T-cell (primary cell): ENCODE data around the gene PTPRO. TPM values are rescaled to one million over a fixed set of nuclear protein-coding genes. Genes with fewer than 3 reads are reported as not detected.

Experiments used
- ATAC-seq, 4 experiments: fragments of 200-7000 bp in 3 of 4; fragments of 150-1000 bp in 1 of 4; cut with Tn5 transposase; replicated peaks in 1 of 4; 1 replicate in 3 of 4; 2 replicates in 1 of 4; pipeline ENCODE4 v1.10.0; 2021; ENCODE audit warnings: moderate library complexity in 3 of 4, mild to moderate bottlenecking in 2 of 4, moderate number of reproducible peaks in 1 of 4
- CTCF ChIA-PET, 2 donors: fragments of 300-600 bp; sonication (Branson Sonifier 250); formaldehyde crosslinking; loops; one replicate each; lab custom pipeline; 2022; ENCODE audit warnings: antibody characterized with exemption in 2 of 2; lab: Charles Lee
- POLR2A ChIA-PET, 2 donors: fragments of 300-600 bp; sonication (Branson Sonifier 250); formaldehyde crosslinking; loops; one replicate each; lab custom pipeline; 2022; ENCODE audit warnings: antibody characterized with exemption in 2 of 2; lab: Charles Lee
- DNase-seq, 35 experiments: peaks; one replicate each; pipeline versions ENCODE4 v3.0.0 to v3.0.0-alpha.2; 2013 to 2023
- H3K27ac ChIP-seq: one replicate; pipeline ENCODE4 v1.5.1; 2013; ENCODE audit warnings: low read length
- H3K27me3 ChIP-seq, 2 experiments: replicated peaks in 1 of 2; 1 replicate in 1 of 2; 2 replicates in 1 of 2; pipeline versions ENCODE4 v1.6.1 to v1.7.0; 2013; ENCODE audit warnings: low read length in 1 of 2, mixed read lengths in 1 of 2; ENCODE audit not compliant: control insufficient read depth in 2 of 2, insufficient read depth in 2 of 2; ENCODE audit errors: extremely low read depth in 1 of 2
- H3K36me3 ChIP-seq, 2 donors: 1 replicate in 1 of 2; 2 replicates in 1 of 2; pipeline versions ENCODE4 v1.6.1 to v1.7.0; 2013; ENCODE audit warnings: low read length in 1 of 2; ENCODE audit not compliant: control insufficient read depth in 2 of 2, insufficient read depth in 1 of 2; ENCODE audit errors: extremely low read depth in 1 of 2
- H3K4me1 ChIP-seq, 2 experiments: 1 replicate in 1 of 2; 2 replicates in 1 of 2; pipeline versions ENCODE4 v1.6.1 to v1.7.0; 2013; ENCODE audit warnings: low read length in 2 of 2, mixed read lengths in 1 of 2; ENCODE audit not compliant: insufficient read depth in 2 of 2, control insufficient read depth in 1 of 2; ENCODE audit errors: extremely low read depth in 1 of 2
- H3K4me3 ChIP-seq, 2 donors: 1 replicate in 1 of 2; 2 replicates in 1 of 2; pipeline versions ENCODE4 v1.5.1 to v1.7.0; 2013; ENCODE audit warnings: mild to moderate bottlenecking in 2 of 2, low read length in 1 of 2, moderate library complexity in 1 of 2; ENCODE audit not compliant: control insufficient read depth in 1 of 2; ENCODE audit errors: extremely low read depth in 1 of 2
- H3K9me3 ChIP-seq: 2 replicates; pipeline ENCODE4 v1.7.0; 2013
- H3K27ac Mint-ChIP-seq, 2 donors: one replicate each; pipeline ENCODE4 v1.8.0; 2020 to 2021; ENCODE audit warnings: mild to moderate bottlenecking in 2 of 2, mixed read lengths in 2 of 2
- H3K27me3 Mint-ChIP-seq, 2 donors: one replicate each; pipeline ENCODE4 v1.8.0; 2021 to 2022; ENCODE audit warnings: mixed read lengths in 2 of 2
- H3K36me3 Mint-ChIP-seq: one replicate; pipeline ENCODE4 v1.8.0; 2021; ENCODE audit warnings: mixed read lengths
- H3K4me1 Mint-ChIP-seq, 3 donors: one replicate each; pipeline ENCODE4 v1.8.0; 2020 to 2022; ENCODE audit warnings: mixed read lengths in 3 of 3, mild to moderate bottlenecking in 1 of 3
- H3K4me3 Mint-ChIP-seq, 3 donors: one replicate each; pipeline ENCODE4 v1.8.0; 2020 to 2022; ENCODE audit warnings: mild to moderate bottlenecking in 3 of 3, mixed read lengths in 3 of 3, moderate library complexity in 3 of 3
- H3K9me3 Mint-ChIP-seq, 3 donors: one replicate each; pipeline ENCODE4 v1.8.0; 2020 to 2022; ENCODE audit warnings: mixed read lengths in 3 of 3
- WGBS: methylation state at CpG from one replicate; pipeline ENCODE4 v1.1.5; 2013; ENCODE audit warnings: missing lambda C conversion rate; ENCODE audit not compliant: insufficient coverage; 5-methylcytosine and 5-hydroxymethylcytosine counted together
- total RNA-seq, 35 experiments: library from RNA in 6 of 35; stranded (reverse) in 6 of 35; fragments of 120-200 nt in 1 of 35; gene quantifications; one replicate each; pipeline versions ENCODE4 v1.2.1 to v1.2.4 and lab custom pipeline; 2013 to 2026

The PTPRO gene
- total RNA-seq, 5 donors from 2014 or later (not counting 1 experiment from before 2014, with no cell fraction given) = 1.1 to 11.5 (median 6.3) TPM

DNA sequence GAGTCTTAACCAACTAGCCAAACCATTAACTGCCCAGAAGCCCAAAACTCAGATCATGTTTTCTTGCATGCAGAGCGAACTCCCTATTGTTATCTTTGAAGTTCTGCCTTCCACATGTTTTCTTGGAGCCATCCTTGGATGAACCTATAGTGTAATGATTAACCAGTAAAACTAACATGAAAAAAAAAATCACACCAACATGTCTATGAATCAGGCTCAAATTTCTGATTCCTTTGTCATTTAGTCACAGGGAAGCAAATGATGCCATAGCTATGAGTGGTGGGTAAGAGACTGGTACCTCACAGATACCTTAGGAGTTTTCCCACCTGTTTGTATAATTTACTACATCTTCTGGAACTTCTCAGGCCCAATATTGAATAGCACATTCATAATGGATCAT is 70.7 kb downstream of the PTPRO start:
- H3K27me3 ChIP-seq = no peaks in the 10 kb centered on the region
- POLR2A ChIA-PET = no interaction called here
- H3K27me3 Mint-ChIP-seq = peaks cover 1 to 5% of the 10 kb centered on the region in 2 donors
- no peaks in the 10 kb centered on the region for H3K36me3 ChIP-seq
- no peak overlapping the region for H3K27ac Mint-ChIP-seq
- no peaks in the 10 kb centered on the region for H3K4me1 Mint-ChIP-seq
- no peaks in the 10 kb centered on the region for H3K4me1 ChIP-seq
- CTCF ChIA-PET = interaction anchor here in 1 of 2 donors (0.5 kb wide), 1 partner anchor 188 kb away, joined by 3 read pairs; no protein-coding TSS in a partner anchor
- no CpG with 5 or more reads among the region's 1 CpG for WGBS
- no peak overlapping the region for H3K27ac ChIP-seq
- no peaks in the 10 kb centered on the region for H3K36me3 Mint-ChIP-seq
- no peak for ATAC-seq
- H3K4me3 Mint-ChIP-seq = no peak overlapping the region
- H3K9me3 ChIP-seq = no peaks in the 10 kb centered on the region
- no peaks in the 10 kb centered on the region for H3K9me3 Mint-ChIP-seq
- H3K4me3 ChIP-seq = no peak overlapping the region
- no peak for DNase-seq

DNA sequence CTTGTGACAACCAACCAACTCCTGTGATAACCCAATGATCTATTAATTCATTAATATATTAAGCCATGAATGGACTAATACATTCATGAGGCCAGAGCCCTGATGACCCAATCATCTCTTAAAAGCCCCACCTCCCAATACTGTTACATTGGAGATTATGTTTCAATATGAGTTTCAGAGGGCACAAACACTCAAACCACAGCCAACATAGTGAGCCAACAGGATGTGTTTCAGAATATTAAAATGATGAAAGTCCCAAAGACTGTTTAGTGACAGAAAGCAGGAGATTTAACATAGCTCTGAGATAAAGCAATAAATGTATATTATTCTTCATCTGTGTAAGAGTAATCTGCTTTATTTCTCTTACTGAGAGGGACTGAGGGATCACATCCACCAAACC is 71.7 kb downstream of the PTPRO start:
- Histone ChIP-seq H3K36me3 (no peaks in the 10 kb centered on the region), H3K4me3 (no peak overlapping the region), H3K27me3 (no peaks in the 10 kb centered on the region), H3K9me3 (no peaks in the 10 kb centered on the region), H3K27ac (no peak overlapping the region), H3K4me1 (no peaks in the 10 kb centered on the region)
- Mint-ChIP-seq H3K4me1 (no peaks in the 10 kb centered on the region), H3K27ac (no peak overlapping the region), H3K36me3 (no peaks in the 10 kb centered on the region), H3K9me3 (no peaks in the 10 kb centered on the region), H3K4me3 (no peak overlapping the region), H3K27me3 (peaks cover 1 to 5% of the 10 kb centered on the region in 2 donors)
- ChIA-PET CTCF (interaction anchor here in 1 of 2 donors (0.7 kb wide), 1 partner anchor 32 kb away, joined by 5 read pairs; no protein-coding TSS in a partner anchor), POLR2A (no interaction called here)
- ATAC-seq = no peak
- DNase-seq = no peak

GRCh38 chr12:15404485-15404884 is 82.2 kb downstream of the PTPRO start:
- ChIA-PET CTCF (no interaction called here), POLR2A (no interaction called here)
- no peaks in the 10 kb centered on the region for H3K4me1 Mint-ChIP-seq
- H3K27me3 Mint-ChIP-seq = peaks cover 5 to 17% of the 10 kb centered on the region in 2 donors
- Histone ChIP-seq H3K36me3 (no peaks in the 10 kb centered on the region), H3K4me3 (no peak overlapping the region), H3K27ac (no peak overlapping the region), H3K27me3 (peaks cover 0 to 3% of the 10 kb centered on the region in 2 experiments), H3K9me3 (no peaks in the 10 kb centered on the region), H3K4me1 (no peaks in the 10 kb centered on the region)
- DNase-seq (no peak), ATAC-seq (no peak)
- peaks cover 0 to 4% (median 0%) of the 10 kb centered on the region in 3 donors for H3K9me3 Mint-ChIP-seq
- H3K27ac Mint-ChIP-seq = no peak overlapping the region
- no peaks in the 10 kb centered on the region for H3K36me3 Mint-ChIP-seq
- WGBS = no CpG with 5 or more reads among the region's 1 CpG
- no peak overlapping the region for H3K4me3 Mint-ChIP-seq

DNA sequence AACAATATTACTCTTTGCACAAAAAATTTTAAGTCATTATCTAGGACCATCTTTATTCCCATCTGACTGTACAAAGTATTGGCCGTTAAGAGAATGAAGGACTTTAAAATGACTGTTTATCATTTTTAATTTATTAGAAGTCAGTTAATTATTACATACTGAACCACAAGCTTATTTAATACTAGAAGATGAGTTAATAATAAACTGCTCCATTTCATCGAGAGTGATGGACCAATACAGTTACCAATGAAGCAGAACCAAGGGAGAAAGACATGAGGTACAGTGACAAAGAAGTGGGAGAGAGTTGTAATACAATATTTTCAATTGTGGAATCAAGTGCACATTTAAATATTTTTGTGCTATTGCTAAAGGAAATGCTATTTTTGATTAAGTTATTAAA is 83.3 kb downstream of the PTPRO start:
- Mint-ChIP-seq H3K4me1 (no peaks in the 10 kb centered on the region), H3K4me3 (no peak overlapping the region), H3K27ac (no peak overlapping the region), H3K27me3 (peaks cover 5 to 12% of the 10 kb centered on the region in 2 donors), H3K9me3 (no peaks in the 10 kb centered on the region), H3K36me3 (no peaks in the 10 kb centered on the region)
- no peaks in the 10 kb centered on the region for H3K27me3 ChIP-seq
- H3K9me3 ChIP-seq = no peaks in the 10 kb centered on the region
- no peak overlapping the region for H3K27ac ChIP-seq
- H3K4me1 ChIP-seq = no peaks in the 10 kb centered on the region
- H3K4me3 ChIP-seq = no peak overlapping the region
- H3K36me3 ChIP-seq = no peaks in the 10 kb centered on the region
- ATAC-seq (no peak), DNase-seq (no peak)
- WGBS = no CpG with 5 or more reads among the region's 2 CpGs
- CTCF ChIA-PET = no interaction called here
- POLR2A ChIA-PET = interaction anchor here in 1 of 2 donors (0.5 kb wide), 1 partner anchor 56 kb away, joined by 3 read pairs; no protein-coding TSS in a partner anchor

GRCh38 chr12:15407025-15407424 is 84.7 kb downstream of the PTPRO start:
- CTCF ChIA-PET = interaction anchor here in 1 of 2 donors (0.6 kb wide), 1 partner anchor 158 kb away, joined by 3 read pairs; no protein-coding TSS in a partner anchor
- no peaks in the 10 kb centered on the region for H3K36me3 ChIP-seq
- no peaks in the 10 kb centered on the region for H3K9me3 ChIP-seq
- ATAC-seq = no peak
- POLR2A ChIA-PET = no interaction called here
- H3K4me3 Mint-ChIP-seq = no peak overlapping the region
- no peaks in the 10 kb centered on the region for H3K27me3 ChIP-seq
- H3K4me1 Mint-ChIP-seq = no peaks in the 10 kb centered on the region
- H3K36me3 Mint-ChIP-seq = no peaks in the 10 kb centered on the region
- no peak overlapping the region for H3K4me3 ChIP-seq
- no peak overlapping the region for H3K27ac Mint-ChIP-seq
- H3K4me1 ChIP-seq = no peaks in the 10 kb centered on the region
- H3K27ac ChIP-seq = no peak overlapping the region
- peaks cover 5 to 7% of the 10 kb centered on the region in 2 donors for H3K27me3 Mint-ChIP-seq
- H3K9me3 Mint-ChIP-seq = no peaks in the 10 kb centered on the region
- DNase-seq = no peak
- WGBS = no CpG with 5 or more reads among the region's 2 CpGs

GRCh38 chr12:15411842-15412241 is 89.5 kb downstream of the PTPRO start:
- H3K9me3 Mint-ChIP-seq = no peaks in the 10 kb centered on the region
- POLR2A ChIA-PET = no interaction called here

More at GRCh38 chr12:15411842-15412241, 89.5 kb downstream of the PTPRO start:
- peaks cover 0 to 5% (median 0%) of the 10 kb centered on the region in 3 donors for H3K4me1 Mint-ChIP-seq
- CTCF ChIA-PET = no interaction called here
- H3K4me3 ChIP-seq = no peak overlapping the region
- H3K36me3 Mint-ChIP-seq = no peaks in the 10 kb centered on the region
- no peaks in the 10 kb centered on the region for H3K9me3 ChIP-seq
- H3K27me3 Mint-ChIP-seq = peaks cover 3 to 16% of the 10 kb centered on the region in 2 donors
- H3K27me3 ChIP-seq = peaks cover 0 to 2% of the 10 kb centered on the region in 2 experiments
- DNase-seq (no peak), ATAC-seq (no peak)
- no peak overlapping the region for H3K4me3 Mint-ChIP-seq
- H3K27ac Mint-ChIP-seq = no peak overlapping the region
- 90% methylated on average over 3 of the region's 3 CpGs for WGBS
- H3K36me3 ChIP-seq = no peaks in the 10 kb centered on the region
- H3K4me1 ChIP-seq = no peaks in the 10 kb centered on the region
- H3K27ac ChIP-seq = no peak overlapping the region
